ENCODE measurements around the gene SLC4A1. TPM values are rescaled to one million over a fixed set of nuclear protein-coding genes. Genes with fewer than 3 reads are reported as not detected.

The SLC4A1 gene
- total and polyA plus RNA-seq, 2 of the 13 experiments (the other 11 are each of a cell fraction or from before 2014, with no cell fraction given): not detected

- TF ChIP-seq ZNF570 (CRISPR knock-in tag; IDR thresholded peaks at IDR 0.05; ENCODE audit: borderline replicate concordance) (no peak), KDM2A (CRISPR knock-in tag; IDR thresholded peaks at IDR 0.05; ENCODE audit: borderline replicate concordance, low read depth) (peak; percentile 93; the same call in 1 of the 2 replicates), ZNF142 (CRISPR knock-in tag; IDR thresholded peaks at IDR 0.05) (0 out of 2 replicates have a peak, but pooled peaks have one; percentile 64), ZNF687 (CRISPR knock-in tag; IDR thresholded peaks at IDR 0.05) (peak; percentile 82), NFATC3 (CRISPR knock-in tag; IDR thresholded peaks at IDR 0.05) (0 out of 2 replicates have a peak, but pooled peaks have one; percentile 33), POLR2G (IDR thresholded peaks at IDR 0.05; ENCODE audit: low read depth, low read length) (peak; percentile 67), UBTF (CRISPR knock-in tag; IDR thresholded peaks at IDR 0.05) (peak; percentile 92), ZNF329 (CRISPR knock-in tag; IDR thresholded peaks at IDR 0.05; ENCODE audit: low read depth) (peak; percentile 73; the same call in 1 of the 2 replicates), PAXIP1 (CRISPR knock-in tag; conservative IDR thresholded peaks at IDR 0.05) (0 out of 2 replicates have a peak, but pooled peaks have one; percentile 5), YEATS2 (CRISPR knock-in tag; IDR thresholded peaks at IDR 0.05; ENCODE audit: borderline replicate concordance) (peak; percentile 35; the same call in 1 of the 2 replicates), ZNF274 (CRISPR knock-in tag; IDR thresholded peaks at IDR 0.05) (peak; percentile 77; the same call in 1 of the 2 replicates)
Observed at GRCh38 chr17:44200478-44201155, 67.3 kb downstream of the SLC4A1 start (continued).
